GM12878 (cell line): Measurements from ENCODE around the gene MRPS5. TPM values are rescaled to one million over a fixed set of nuclear protein-coding genes. Genes with fewer than 3 reads are reported as not detected.

Source experiments
- ATAC-seq: fragments of 200-7000 bp; cut with Tn5 transposase; 3 replicates; pipeline ENCODE4 v1.9.1; 2020; ENCODE audit warnings: mild to moderate bottlenecking, moderate library complexity
- BruUV-seq: library from RNA; stranded (reverse); fragments of 400-500 nt; replicated peaks from 2 replicates; lab custom pipeline; 2021; lab: Mats Ljungman, UMichigan
- CTCF ChIA-PET: fragments of 300-600 bp; sonication (Branson Sonifier 250); formaldehyde crosslinking; extraction: SDS; loops from one replicate; lab custom pipeline; 2021; ENCODE audit warnings: inconsistent platforms; lab: Yijun Ruan, JAX
- POLR2A ChIA-PET: fragments of 350-600 bp; formaldehyde crosslinking; extraction: SDS; loops from one replicate; lab custom pipeline; 2021; ENCODE audit warnings: inconsistent platforms; lab: Charles Lee
- RAD21 ChIA-PET: fragments of 300-600 bp; sonication (Branson Sonifier 250); formaldehyde crosslinking; loops from one replicate; lab custom pipeline; 2023; ENCODE audit warnings: antibody characterized with exemption; ENCODE audit not compliant: unreplicated experiment; lab: Charles Lee
- SMC1A ChIA-PET: fragments of 300-600 bp; sonication (Branson Sonifier 250); formaldehyde crosslinking; loops from one replicate; lab custom pipeline; 2023; ENCODE audit not compliant: unreplicated experiment, uncharacterized antibody; lab: Charles Lee
- DNase-seq: peaks from one replicate; pipeline ENCODE4 v3.0.0-alpha.2; 2011; ENCODE audit warnings: low read depth, low spot score
- FAIRE-seq: peaks from 3 replicates; lab custom pipeline; 2011; peaks lifted over from hg19 to GRCh38; lab: Jason Lieb, UNC
- H2AFZ ChIP-seq: 2 replicates; pipeline ENCODE4 v1.6.0; 2011; ENCODE audit warnings: low read depth, low read length, control low read depth; ENCODE audit not compliant: control insufficient read depth
- H3K27ac ChIP-seq: 2 replicates; pipeline ENCODE4 v1.5.1; 2011; ENCODE audit warnings: control low read depth; ENCODE audit not compliant: control insufficient read depth, insufficient read depth
- H3K27me3 ChIP-seq, 2 experiments: replicated peaks in 1 of 2; 2 replicates each; pipeline versions ENCODE4 v1.6.0 to v1.6.1; 2011; ENCODE audit warnings: low read length in 1 of 2; ENCODE audit not compliant: control insufficient read depth in 2 of 2, insufficient read depth in 2 of 2
- H3K36me3 ChIP-seq, 2 experiments: 2 replicates each; pipeline ENCODE4 v1.5.1; 2011; ENCODE audit warnings: low read length in 1 of 2; ENCODE audit not compliant: control insufficient read depth in 2 of 2, insufficient read depth in 2 of 2
- H3K4me1 ChIP-seq: 2 replicates; pipeline ENCODE4 v1.6.1; 2011; ENCODE audit warnings: mild to moderate bottlenecking, low read length, moderate library complexity, mixed read lengths; ENCODE audit not compliant: control insufficient read depth, insufficient read depth
- H3K4me2 ChIP-seq: 2 replicates; pipeline ENCODE4 v1.6.0; 2011; ENCODE audit warnings: control low read depth; ENCODE audit not compliant: control insufficient read depth, insufficient read depth
- H3K4me3 ChIP-seq: fragments of 200-600 bp; sonication (generic); 2 replicates; pipeline ENCODE4 v1.5.1; 2016
- H3K79me2 ChIP-seq: 2 replicates; pipeline ENCODE4 v1.6.0; 2011; ENCODE audit warnings: low read length; ENCODE audit not compliant: control insufficient read depth, insufficient read depth
- H3K9ac ChIP-seq: 2 replicates; pipeline ENCODE4 v1.8.0; 2011; ENCODE audit warnings: low read length, control low read depth, mixed read lengths; ENCODE audit not compliant: control insufficient read depth, insufficient read depth
- H3K9me3 ChIP-seq: replicated peaks from 3 replicates; pipeline ENCODE4 v1.5.1; 2011; ENCODE audit warnings: mild to moderate bottlenecking, low read length; ENCODE audit not compliant: control insufficient read depth, insufficient read depth
- H4K20me1 ChIP-seq: 2 replicates; pipeline ENCODE4 v1.6.0; 2011; ENCODE audit not compliant: control insufficient read depth, insufficient read depth
- BHLHE40 ChIP-seq, 2 experiments: fragments of 450-650 bp in 1 of 2; IDR thresholded peaks; 2 replicates each; pipeline ENCODE4 v1.6.1; 2011 to 2017; ENCODE audit warnings: low read depth in 2 of 2, borderline replicate concordance in 1 of 2, improper control_type of control experiment in 1 of 2, low read length in 1 of 2, mild to moderate bottlenecking in 1 of 2
- BRCA1 ChIP-seq: IDR thresholded peaks from 2 replicates; pipeline ENCODE4 v1.6.1; 2011; ENCODE audit warnings: low read depth, low read length, improper control_type of control experiment
- GABPA ChIP-seq: IDR thresholded peaks from 2 replicates; pipeline ENCODE4 v1.6.1; 2014; ENCODE audit warnings: antibody characterized with exemption, low read depth, mild to moderate bottlenecking, inconsistent platforms
- IKZF2 ChIP-seq, 2 experiments: fragments of 450-650 bp; IDR thresholded peaks; 2 replicates each; pipeline ENCODE4 v1.6.1; 2017; ENCODE audit warnings: mild to moderate bottlenecking in 2 of 2, moderate library complexity in 2 of 2
- NFIC ChIP-seq: IDR thresholded peaks from 2 replicates; pipeline ENCODE4 v1.6.1; 2012; ENCODE audit warnings: low read depth, mild to moderate bottlenecking, inconsistent platforms, low read length, moderate library complexity
- POU2F2 ChIP-seq: IDR thresholded peaks from 3 replicates; pipeline ENCODE4 v1.6.1; 2011; ENCODE audit warnings: low read depth, mild to moderate bottlenecking, low read length, borderline replicate concordance
- TCF3 ChIP-seq: IDR thresholded peaks from 2 replicates; pipeline ENCODE4 v1.6.1; 2012; ENCODE audit warnings: low read depth, mild to moderate bottlenecking, low read length, borderline replicate concordance; ENCODE audit not compliant: insufficient read depth
- ZBED1 ChIP-seq: IDR thresholded peaks from 2 replicates; pipeline ENCODE4 v1.6.1; 2016; ENCODE audit warnings: borderline replicate concordance
- ZNF24 ChIP-seq: fragments of 450-650 bp; IDR thresholded peaks from 2 replicates; pipeline ENCODE4 v1.6.1; 2017; ENCODE audit warnings: antibody characterized with exemption, mild to moderate bottlenecking
- WGBS: methylation state at CpG from one replicate; pipeline ENCODE4 v1.1.6; 2016; ENCODE audit warnings: low lambda C conversion rate; ENCODE audit not compliant: insufficient replicate concordance, insufficient coverage; ENCODE audit errors: missing lambda C conversion rate; 5-methylcytosine and 5-hydroxymethylcytosine counted together
- in situ Hi-C: fragments of 300-500 bp; cut with MboI; formaldehyde crosslinking; loops from 9 replicates; pipeline ENCODE4 v1.14.3; 2018; ENCODE audit warnings: mixed read lengths
- intact Hi-C: fragments of 100-400 bp; cut with micrococcal nuclease; formaldehyde crosslinking; loops from one replicate; pipeline ENCODE4 v1.14.2; 2022; ENCODE audit not compliant: unreplicated experiment
- polyA plus RNA-seq, 11 experiments: library from polyadenylated mRNA; depleted of rRNA in 4 of 11; unstranded in 6 of 11; stranded (reverse) in 5 of 11; fragments of >200 nt; fragmentation: Nextera tagmentation in 4 of 11; fragmentation: Illumina TruSeq in 1 of 11; extraction: Ambion mirVana in 4 of 11; extraction: Trizol in 1 of 11; gene quantifications; 1 replicate in 1 of 11; 2 replicates in 10 of 11; pipeline versions ENCODE4 v1.2.1 to v1.2.3, GENCODE V29; 2011 to 2016; ENCODE audit warnings: inconsistent platforms in 2 of 11, missing spikeins in 2 of 11, low read depth in 1 of 11
- total RNA-seq, 4 experiments: library from RNA; depleted of rRNA in 3 of 4; stranded (reverse); fragments of >200 nt in 3 of 4; fragmentation: Illumina TruSeq in 1 of 4; extraction: Trizol in 1 of 4; gene quantifications; 2 replicates each; pipeline versions ENCODE4 v1.2.1 to v1.2.3, GENCODE V29; 2013 to 2021
- TF ChIP-seq, protein P1 (sequence below): fragments of 450-650 bp; IDR thresholded peaks from 2 replicates; pipeline ENCODE4 v1.6.1; 2016; ENCODE audit warnings: mild to moderate bottlenecking
- TF ChIP-seq, protein P2 (sequence below): IDR thresholded peaks from 2 replicates; pipeline ENCODE4 v1.6.1; 2011; ENCODE audit warnings: borderline replicate concordance, low read depth, mild to moderate bottlenecking, moderate library complexity, low read length; ENCODE audit not compliant: insufficient read depth, poor library complexity, severe bottlenecking
- TF ChIP-seq, protein P3 (sequence below): IDR thresholded peaks from 2 replicates; pipeline ENCODE4 v1.6.1; 2011; ENCODE audit warnings: mild to moderate bottlenecking, low read depth, low read length, moderate library complexity; ENCODE audit not compliant: insufficient replicate concordance

Gene MRPS5
- total and polyA plus RNA-seq, 10 of the 15 experiments (the other 5 are each of a cell fraction or from before 2014, with no cell fraction given) = 54.8 to 93.0 (median 76.3) TPM

DNA sequence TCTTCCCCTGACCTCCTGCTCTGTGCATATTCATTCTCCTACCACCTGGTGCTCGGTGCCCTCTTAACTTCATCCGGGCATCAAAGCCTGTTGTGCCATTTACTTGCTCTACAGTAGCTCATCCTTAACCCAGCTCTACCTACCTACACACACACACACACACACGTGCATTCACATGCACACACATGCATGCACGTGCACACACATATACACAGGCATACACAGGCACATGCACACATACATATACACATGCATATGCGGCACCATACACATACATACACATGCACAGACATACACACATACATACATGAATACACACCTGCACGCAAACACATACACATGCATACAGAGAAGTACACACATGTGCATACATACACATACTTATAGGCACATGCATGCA lies 81.6 kb downstream of the MRPS5 start:
- H2AFZ ChIP-seq = no peak overlapping the region
- H3K27me3 ChIP-seq = no peaks in the 10 kb centered on the region
- ChIA-PET RAD21 (interaction anchor here (4.9 kb wide), 1 partner anchor 16 kb away, joined by 61 read pairs; the partner anchor contains the start of gene MAL), SMC1A (interaction anchor here (0.9 to 4.6 kb wide), 2 partner anchors 17 to 23 kb away, joined by 3 to 44 read pairs; no protein-coding TSS in a partner anchor), CTCF (interaction anchor here (5.2 kb wide), 1 partner anchor 17 kb away, joined by 58 read pairs; no protein-coding TSS in a partner anchor), POLR2A (interaction anchor here (1.3 to 2.4 kb wide), 2 partner anchors 9 to 24 kb away, joined by 3 to 15 read pairs; no protein-coding TSS in a partner anchor)
- no peaks in the 10 kb centered on the region for H3K79me2 ChIP-seq
- in situ Hi-C loops (no loop called here), intact Hi-C loops (loop anchor here (5.0 kb wide), 1 partner anchor 37 kb away; no protein-coding TSS in a partner anchor)
- H3K36me3 ChIP-seq = no peaks in the 10 kb centered on the region
- ATAC-seq = no peak
- H3K4me1 ChIP-seq = peaks cover 41% of the 10 kb centered on the region
- H3K4me2 ChIP-seq = no peak overlapping the region
- no TSS peak for BruUV-seq
- WGBS = 53% methylated on average over 6 of the region's 6 CpGs
- DNase-seq = no peak
- H3K27ac ChIP-seq = no peak overlapping the region
- no peak overlapping the region for H3K9ac ChIP-seq
- H3K9me3 ChIP-seq = no peaks in the 10 kb centered on the region
- no peak for TF ChIP-seq ZBED1
- TF ChIP-seq IKZF2 (IDR thresholded peaks at IDR 0.05) = no peak
- peak in 1 of 2 experiments; percentile 42; a peak in 2 of 4 replicates for TF ChIP-seq BHLHE40 (IDR thresholded peaks at IDR 0.05; ENCODE audit: borderline replicate concordance in 1 of 2, low read depth in 2 of 2, low read length in 1 of 2)
- no peak overlapping the region for H3K4me3 ChIP-seq
- no peaks in the 10 kb centered on the region for H4K20me1 ChIP-seq
- FAIRE-seq = no peak

DNA sequence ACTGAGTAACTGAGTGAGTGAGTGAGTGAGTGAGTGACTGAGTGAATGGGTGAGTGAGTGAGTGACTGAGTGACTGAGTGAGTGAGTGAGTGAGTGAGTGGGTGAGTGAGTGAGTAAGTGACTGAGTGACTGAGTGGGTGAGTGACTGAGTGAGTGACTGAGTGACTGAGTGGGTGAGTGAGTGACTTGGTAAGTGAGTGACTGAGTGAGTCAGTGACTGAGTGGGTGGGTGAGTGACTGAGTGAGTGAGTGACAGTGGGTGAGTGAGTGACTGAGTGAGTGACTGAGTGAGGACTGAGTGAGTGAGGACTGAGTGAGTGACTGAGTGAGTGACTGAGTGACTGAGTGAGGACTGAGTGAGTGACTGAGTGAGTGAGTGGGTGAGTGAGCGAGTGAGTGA lies 82.2 kb downstream of the MRPS5 start:
- ATAC-seq = no peak
- 86% methylated on average over 1 of the region's 1 CpG for WGBS
- Histone ChIP-seq H3K27me3 (no peaks in the 10 kb centered on the region), H3K4me2 (no peak overlapping the region), H3K4me3 (no peak overlapping the region), H3K79me2 (no peaks in the 10 kb centered on the region), H3K27ac (no peak overlapping the region), H3K4me1 (peaks cover 41% of the 10 kb centered on the region), H2AFZ (no peak overlapping the region), H3K36me3 (no peaks in the 10 kb centered on the region), H3K9me3 (no peaks in the 10 kb centered on the region), H3K9ac (no peak overlapping the region), H4K20me1 (no peaks in the 10 kb centered on the region)
- FAIRE-seq = no peak
- BruUV-seq = no TSS peak
- TF ChIP-seq TCF3 = peak; percentile 51; the same call in 1 of the 2 replicates
- TF ChIP-seq, protein P1, sequence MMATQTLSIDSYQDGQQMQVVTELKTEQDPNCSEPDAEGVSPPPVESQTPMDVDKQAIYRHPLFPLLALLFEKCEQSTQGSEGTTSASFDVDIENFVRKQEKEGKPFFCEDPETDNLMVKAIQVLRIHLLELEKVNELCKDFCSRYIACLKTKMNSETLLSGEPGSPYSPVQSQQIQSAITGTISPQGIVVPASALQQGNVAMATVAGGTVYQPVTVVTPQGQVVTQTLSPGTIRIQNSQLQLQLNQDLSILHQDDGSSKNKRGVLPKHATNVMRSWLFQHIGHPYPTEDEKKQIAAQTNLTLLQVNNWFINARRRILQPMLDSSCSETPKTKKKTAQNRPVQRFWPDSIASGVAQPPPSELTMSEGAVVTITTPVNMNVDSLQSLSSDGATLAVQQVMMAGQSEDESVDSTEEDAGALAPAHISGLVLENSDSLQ = peak; percentile 85
- no peak for TF ChIP-seq BRCA1
- TF ChIP-seq, protein P2, sequence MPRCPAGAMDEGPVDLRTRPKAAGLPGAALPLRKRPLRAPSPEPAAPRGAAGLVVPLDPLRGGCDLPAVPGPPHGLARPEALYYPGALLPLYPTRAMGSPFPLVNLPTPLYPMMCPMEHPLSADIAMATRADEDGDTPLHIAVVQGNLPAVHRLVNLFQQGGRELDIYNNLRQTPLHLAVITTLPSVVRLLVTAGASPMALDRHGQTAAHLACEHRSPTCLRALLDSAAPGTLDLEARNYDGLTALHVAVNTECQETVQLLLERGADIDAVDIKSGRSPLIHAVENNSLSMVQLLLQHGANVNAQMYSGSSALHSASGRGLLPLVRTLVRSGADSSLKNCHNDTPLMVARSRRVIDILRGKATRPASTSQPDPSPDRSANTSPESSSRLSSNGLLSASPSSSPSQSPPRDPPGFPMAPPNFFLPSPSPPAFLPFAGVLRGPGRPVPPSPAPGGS = peak; percentile 85
- TF ChIP-seq GABPA = no peak
- peak; percentile 90 for TF ChIP-seq ZNF24
- TF ChIP-seq, protein P3, sequence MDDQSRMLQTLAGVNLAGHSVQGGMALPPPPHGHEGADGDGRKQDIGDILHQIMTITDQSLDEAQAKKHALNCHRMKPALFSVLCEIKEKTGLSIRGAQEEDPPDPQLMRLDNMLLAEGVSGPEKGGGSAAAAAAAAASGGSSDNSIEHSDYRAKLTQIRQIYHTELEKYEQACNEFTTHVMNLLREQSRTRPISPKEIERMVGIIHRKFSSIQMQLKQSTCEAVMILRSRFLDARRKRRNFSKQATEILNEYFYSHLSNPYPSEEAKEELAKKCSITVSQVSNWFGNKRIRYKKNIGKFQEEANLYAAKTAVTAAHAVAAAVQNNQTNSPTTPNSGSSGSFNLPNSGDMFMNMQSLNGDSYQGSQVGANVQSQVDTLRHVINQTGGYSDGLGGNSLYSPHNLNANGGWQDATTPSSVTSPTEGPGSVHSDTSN = peak; percentile 65
- TF ChIP-seq NFIC = peak; percentile 37; the same call in 1 of the 2 replicates
- peak; percentile 81; the same call in 1 of the 3 replicates for TF ChIP-seq POU2F2
- ChIA-PET RAD21 (interaction anchor here (4.9 kb wide), 1 partner anchor 15 kb away, joined by 61 read pairs; the partner anchor contains the start of gene MAL), SMC1A (no interaction called here), POLR2A (interaction anchor here (1.3 kb wide), 1 partner anchor 9 kb away, joined by 3 read pairs; no protein-coding TSS in a partner anchor), CTCF (no interaction called here)
- no peak for DNase-seq
- in situ Hi-C loops (no loop called here), intact Hi-C loops (no loop called here)
